Retinal pigment epithelial cell (primary cell): ENCODE measurements around the gene PPM1B.

Experiments
- DNase-seq: peaks from one replicate; pipeline ENCODE4 v3.0.0-alpha.2; 2010; ENCODE audit warnings: low read depth
- H3K4me3 ChIP-seq: 2 replicates; pipeline ENCODE4 v1.5.1; 2011; ENCODE audit warnings: mild to moderate bottlenecking, low read length, control low read depth, moderate library complexity
- TF ChIP-seq, protein P1 (sequence below): conservative IDR thresholded peaks from 2 replicates; pipeline ENCODE4 v1.5.1; 2011; ENCODE audit warnings: low read depth, low read length, control low read depth, inconsistent platforms

Gene PPM1B

GRCh38 chr2:44137872-44138551 lies 30.7 kb upstream of the PPM1B start:
- no peak overlapping the region for H3K4me3 ChIP-seq
- TF ChIP-seq, protein P1, sequence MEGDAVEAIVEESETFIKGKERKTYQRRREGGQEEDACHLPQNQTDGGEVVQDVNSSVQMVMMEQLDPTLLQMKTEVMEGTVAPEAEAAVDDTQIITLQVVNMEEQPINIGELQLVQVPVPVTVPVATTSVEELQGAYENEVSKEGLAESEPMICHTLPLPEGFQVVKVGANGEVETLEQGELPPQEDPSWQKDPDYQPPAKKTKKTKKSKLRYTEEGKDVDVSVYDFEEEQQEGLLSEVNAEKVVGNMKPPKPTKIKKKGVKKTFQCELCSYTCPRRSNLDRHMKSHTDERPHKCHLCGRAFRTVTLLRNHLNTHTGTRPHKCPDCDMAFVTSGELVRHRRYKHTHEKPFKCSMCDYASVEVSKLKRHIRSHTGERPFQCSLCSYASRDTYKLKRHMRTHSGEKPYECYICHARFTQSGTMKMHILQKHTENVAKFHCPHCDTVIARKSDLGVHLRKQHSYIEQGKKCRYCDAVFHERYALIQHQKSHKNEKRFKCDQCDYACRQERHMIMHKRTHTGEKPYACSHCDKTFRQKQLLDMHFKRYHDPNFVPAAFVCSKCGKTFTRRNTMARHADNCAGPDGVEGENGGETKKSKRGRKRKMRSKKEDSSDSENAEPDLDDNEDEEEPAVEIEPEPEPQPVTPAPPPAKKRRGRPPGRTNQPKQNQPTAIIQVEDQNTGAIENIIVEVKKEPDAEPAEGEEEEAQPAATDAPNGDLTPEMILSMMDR = no peak
- DNase-seq = no peak

GRCh38 chr2:44139741-44140140 lies 28.9 kb upstream of the PPM1B start:
- DNase-seq = no peak
- H3K4me3 ChIP-seq = no peak overlapping the region
- TF ChIP-seq, protein P1 = no peak

GRCh38 chr2:44142306-44142705 lies 26.4 kb upstream of the PPM1B start:
- TF ChIP-seq, protein P1 = no peak
- DNase-seq = no peak
- H3K4me3 ChIP-seq = no peak overlapping the region

- no peak overlapping the region for H3K4me3 ChIP-seq
- peak; percentile 66 for DNase-seq
- TF ChIP-seq, protein P1 = no peak
Measured at GRCh38 chr2:44143701-44144100, 25.0 kb upstream of the PPM1B start.

DNA sequence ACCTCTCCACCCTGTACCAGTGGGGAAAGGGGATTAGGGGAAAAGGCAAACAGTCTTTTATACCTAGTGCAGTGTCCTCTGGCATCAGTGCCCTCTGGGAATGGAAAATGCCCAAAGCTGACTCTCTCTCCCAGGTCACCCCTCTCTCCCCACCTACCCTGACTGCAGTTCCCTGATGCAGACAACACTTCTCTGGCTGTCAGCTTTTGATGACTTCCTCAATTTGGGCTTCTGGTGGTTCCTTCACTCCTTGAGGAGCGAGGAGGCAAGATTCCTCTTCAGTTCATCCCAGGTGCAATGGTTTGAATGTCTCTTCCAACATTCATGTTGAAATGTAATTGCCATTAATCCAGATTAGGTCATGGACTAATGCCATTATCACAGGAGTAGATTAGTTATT lies 19.7 kb upstream of the PPM1B start:
- no peak for DNase-seq
- no peak overlapping the region for H3K4me3 ChIP-seq
- TF ChIP-seq, protein P1 = no peak

- TF ChIP-seq, protein P1 = no peak
- DNase-seq = no peak
- no peak overlapping the region for H3K4me3 ChIP-seq
Measured at GRCh38 chr2:44150473-44150872, 18.2 kb upstream of the PPM1B start.
